PC-3 (cell line): ENCODE data around the gene MRC2. TPM values are rescaled to one million over a fixed set of nuclear protein-coding genes. Genes with fewer than 3 reads are reported as not detected.

Source experiments
- ATAC-seq: fragments of 200-7000 bp; cut with Tn5 transposase; 2 replicates; pipeline ENCODE4 v1.9.1; 2020; ENCODE audit warnings: mild to moderate bottlenecking, moderate library complexity
- BruUV-seq: library from RNA; stranded (reverse); fragments of 400-500 nt; replicated peaks from 2 replicates; lab custom pipeline; 2021; lab: Mats Ljungman, UMichigan
- CTCF ChIA-PET: fragments of 300-600 bp; sonication (Branson Sonifier 250); formaldehyde crosslinking; loops from one replicate; lab custom pipeline; 2022; ENCODE audit warnings: antibody characterized with exemption; lab: Charles Lee
- POLR2A ChIA-PET: fragments of 300-600 bp; sonication (Branson Sonifier 250); formaldehyde crosslinking; loops from one replicate; lab custom pipeline; 2022; ENCODE audit warnings: antibody characterized with exemption; ENCODE audit not compliant: unreplicated experiment; lab: Charles Lee
- DNase-seq: peaks from one replicate; pipeline ENCODE4 v3.0.0-alpha.2; 2015
- H2AFZ ChIP-seq: fragments of 300-600 bp; sonication (generic); 2 replicates; pipeline ENCODE4 v1.6.0; 2016; ENCODE audit warnings: antibody characterized with exemption, low read length
- H3F3A ChIP-seq: fragments of 300-600 bp; sonication (generic); one replicate; pipeline ENCODE4 v1.6.0; 2017; ENCODE audit warnings: antibody characterized with exemption, low read length, control low read depth, mild to moderate bottlenecking; ENCODE audit not compliant: unreplicated experiment
- H3K27ac ChIP-seq: fragments of 300-600 bp; sonication (generic); 2 replicates; pipeline ENCODE4 v1.5.1; 2016; ENCODE audit warnings: mild to moderate bottlenecking, low read length
- H3K27me3 ChIP-seq: fragments of 300-600 bp; sonication (generic); 2 replicates; pipeline ENCODE4 v1.6.1; 2016; ENCODE audit warnings: low read length, mixed read lengths
- H3K36me3 ChIP-seq: fragments of 300-600 bp; sonication (generic); 2 replicates; pipeline ENCODE4 v1.6.1; 2016; ENCODE audit warnings: low read depth, mixed run types, low read length, mixed read lengths
- H3K4me1 ChIP-seq: fragments of 300-600 bp; sonication (generic); 2 replicates; pipeline ENCODE4 v1.5.1; 2016; ENCODE audit warnings: low read length; ENCODE audit not compliant: insufficient read depth
- H3K4me2 ChIP-seq: fragments of 300-600 bp; sonication (generic); 2 replicates; pipeline ENCODE4 v1.6.0; 2016; ENCODE audit warnings: low read length
- H3K4me3 ChIP-seq: fragments of 300-600 bp; sonication (generic); 2 replicates; pipeline ENCODE4 v1.5.1; 2016; ENCODE audit warnings: mild to moderate bottlenecking, low read length, mixed read lengths
- H3K79me2 ChIP-seq: fragments of 300-600 bp; sonication (generic); 2 replicates; pipeline ENCODE4 v1.6.1; 2017; ENCODE audit warnings: low read length, mixed read lengths
- H3K9ac ChIP-seq: fragments of 300-600 bp; sonication (generic); 2 replicates; pipeline ENCODE4 v1.6.0; 2016; ENCODE audit warnings: mild to moderate bottlenecking, low read length
- H3K9me2 ChIP-seq: fragments of 300-600 bp; sonication (generic); replicated peaks from 2 replicates; pipeline ENCODE4 v1.6.1; 2016; ENCODE audit warnings: mixed run types, low read length, mixed read lengths
- H3K9me3 ChIP-seq: fragments of 300-600 bp; sonication (generic); 2 replicates; pipeline ENCODE4 v1.6.1; 2016; ENCODE audit warnings: low read length, mixed read lengths
- H4K20me1 ChIP-seq: fragments of 300-600 bp; sonication (generic); 2 replicates; pipeline ENCODE4 v1.6.1; 2016; ENCODE audit warnings: low read length, mixed read lengths
- EZH2 ChIP-seq: fragments of 300-600 bp; sonication (generic); IDR thresholded peaks from one replicate; pipeline ENCODE4 v1.6.1; 2017; ENCODE audit warnings: antibody characterized with exemption, mild to moderate bottlenecking, low read length; ENCODE audit not compliant: unreplicated experiment
- EZH2phosphoT487 ChIP-seq: fragments of 300-600 bp; sonication (generic); IDR thresholded peaks from 2 replicates; pipeline ENCODE4 v1.6.1; 2018; ENCODE audit warnings: mild to moderate bottlenecking, antibody characterized with exemption, low read length, borderline replicate concordance
- intact Hi-C: fragments of 100-400 bp; cut with micrococcal nuclease; formaldehyde crosslinking; loops from 2 replicates; pipeline ENCODE4 v1.9.0; 2023
- total RNA-seq: library from RNA; depleted of rRNA; stranded (reverse); fragments of >200 nt; gene quantifications from 2 replicates; pipeline ENCODE4 v1.2.3, GENCODE V29; 2014
- TF ChIP-seq, protein P1 (sequence below): fragments of 300-600 bp; sonication (generic); conservative IDR thresholded peaks from 2 replicates; pipeline ENCODE4 v1.5.1; 2017; ENCODE audit warnings: antibody characterized with exemption, low read depth, mild to moderate bottlenecking, low read length

MRC2 gene
- total RNA-seq, 1 experiment from 2014 or later, result 13.5 TPM

DNA sequence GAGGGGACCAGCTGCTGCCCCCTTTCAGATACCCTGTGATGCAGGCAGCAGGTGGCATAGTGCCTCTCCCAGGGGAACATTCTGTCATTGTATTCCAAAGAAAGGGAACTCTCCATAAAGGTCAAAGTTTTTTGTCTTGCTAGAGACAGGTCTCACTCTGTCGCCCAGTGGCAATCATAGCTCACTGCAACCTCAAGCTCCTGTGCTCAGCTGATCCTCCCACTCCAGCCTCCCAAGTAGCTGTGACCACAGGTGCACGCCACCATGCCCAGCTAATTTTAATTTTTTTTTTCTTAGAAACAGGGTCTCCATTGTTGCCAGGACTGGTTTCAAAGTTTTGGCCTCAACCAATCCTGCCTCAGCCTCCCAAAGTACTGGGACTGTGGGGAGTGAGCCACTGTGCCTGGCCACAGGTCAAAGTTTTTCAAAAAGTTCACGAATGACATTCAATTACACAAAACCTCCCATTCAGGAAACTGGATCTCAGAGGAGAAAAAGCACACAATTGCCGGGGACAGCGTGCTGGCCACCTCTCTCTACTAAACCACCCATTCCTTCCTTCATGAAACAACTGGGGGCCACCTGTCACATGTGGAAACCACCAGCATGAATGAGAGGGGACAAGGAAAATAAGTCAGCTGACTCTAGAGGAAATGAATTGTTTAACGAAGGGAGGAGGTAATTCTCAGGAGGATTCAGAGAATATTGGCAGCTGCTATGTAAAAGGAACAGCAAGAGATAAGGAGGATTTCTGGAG is 100.6 kb downstream of the MRC2 start:
- TF ChIP-seq, protein P1, sequence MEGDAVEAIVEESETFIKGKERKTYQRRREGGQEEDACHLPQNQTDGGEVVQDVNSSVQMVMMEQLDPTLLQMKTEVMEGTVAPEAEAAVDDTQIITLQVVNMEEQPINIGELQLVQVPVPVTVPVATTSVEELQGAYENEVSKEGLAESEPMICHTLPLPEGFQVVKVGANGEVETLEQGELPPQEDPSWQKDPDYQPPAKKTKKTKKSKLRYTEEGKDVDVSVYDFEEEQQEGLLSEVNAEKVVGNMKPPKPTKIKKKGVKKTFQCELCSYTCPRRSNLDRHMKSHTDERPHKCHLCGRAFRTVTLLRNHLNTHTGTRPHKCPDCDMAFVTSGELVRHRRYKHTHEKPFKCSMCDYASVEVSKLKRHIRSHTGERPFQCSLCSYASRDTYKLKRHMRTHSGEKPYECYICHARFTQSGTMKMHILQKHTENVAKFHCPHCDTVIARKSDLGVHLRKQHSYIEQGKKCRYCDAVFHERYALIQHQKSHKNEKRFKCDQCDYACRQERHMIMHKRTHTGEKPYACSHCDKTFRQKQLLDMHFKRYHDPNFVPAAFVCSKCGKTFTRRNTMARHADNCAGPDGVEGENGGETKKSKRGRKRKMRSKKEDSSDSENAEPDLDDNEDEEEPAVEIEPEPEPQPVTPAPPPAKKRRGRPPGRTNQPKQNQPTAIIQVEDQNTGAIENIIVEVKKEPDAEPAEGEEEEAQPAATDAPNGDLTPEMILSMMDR, result peak; percentile 30; the same call in 1 of the 2 replicates
- TF ChIP-seq EZH2phosphoT487, result no peak
- Histone ChIP-seq H4K20me1 (no peaks in the 10 kb centered on the region), H3K36me3 (no peaks in the 10 kb centered on the region), H3K4me1 (peaks cover 22% of the 10 kb centered on the region), H3K9me2 (no peaks in the 10 kb centered on the region), H2AFZ (no peak overlapping the region), H3F3A (no peaks in the 10 kb centered on the region), H3K27ac (no peak overlapping the region), H3K4me2 (no peak overlapping the region), H3K4me3 (no peak overlapping the region), H3K9ac (no peak overlapping the region), H3K9me3 (no peaks in the 10 kb centered on the region), H3K27me3 (no peaks in the 10 kb centered on the region), H3K79me2 (no peaks in the 10 kb centered on the region)
- CTCF ChIA-PET, result interaction anchor here (0.9 kb wide), 1 partner anchor 34 kb away, joined by 3 read pairs; no protein-coding TSS in a partner anchor
- no peak for ATAC-seq
- POLR2A ChIA-PET, result no interaction called here
- DNase-seq, result peak; percentile 24
- BruUV-seq, result no TSS peak
- intact Hi-C loops, result no loop called here

DNA sequence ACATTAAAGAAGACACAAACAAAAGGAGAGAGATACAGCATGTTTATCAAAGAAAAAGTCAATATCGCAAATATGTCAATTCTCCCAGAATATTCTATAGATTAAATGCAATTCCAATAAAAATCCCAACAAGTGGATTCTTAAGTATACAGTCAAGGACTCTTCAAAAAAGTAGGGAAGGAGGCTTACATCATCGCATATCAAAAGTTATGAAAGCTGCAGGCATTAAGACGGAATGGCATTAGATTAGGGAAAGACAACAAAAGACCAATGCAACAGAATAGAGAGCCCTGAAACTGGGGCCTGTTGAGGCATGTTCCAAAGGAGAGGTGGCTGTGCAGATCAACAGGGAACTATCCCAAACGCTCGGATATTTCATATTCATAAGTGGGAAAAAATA is 104.7 kb downstream of the MRC2 start:
- ChIA-PET POLR2A (no interaction called here), CTCF (no interaction called here)
- Histone ChIP-seq H4K20me1 (no peaks in the 10 kb centered on the region), H3K4me2 (no peak overlapping the region), H3K27me3 (no peaks in the 10 kb centered on the region), H3K9ac (no peak overlapping the region), H3K4me1 (peaks cover 15% of the 10 kb centered on the region), H3K79me2 (no peaks in the 10 kb centered on the region), H2AFZ (no peak overlapping the region), H3K9me3 (no peaks in the 10 kb centered on the region), H3F3A (no peaks in the 10 kb centered on the region), H3K27ac (no peak overlapping the region), H3K9me2 (no peaks in the 10 kb centered on the region), H3K4me3 (no peak overlapping the region), H3K36me3 (no peaks in the 10 kb centered on the region)
- intact Hi-C loops, result no loop called here
- no peak for TF ChIP-seq EZH2phosphoT487
- no peak for ATAC-seq
- no TSS peak for BruUV-seq
- no peak for DNase-seq

- no peaks in the 10 kb centered on the region for H3K79me2 ChIP-seq
- no peaks in the 10 kb centered on the region for H3F3A ChIP-seq
- no peak overlapping the region for H3K4me3 ChIP-seq
- no peaks in the 10 kb centered on the region for H4K20me1 ChIP-seq
- CTCF ChIA-PET, result no interaction called here
- H3K36me3 ChIP-seq, result no peaks in the 10 kb centered on the region
- BruUV-seq, result no TSS peak
- H3K27me3 ChIP-seq, result no peaks in the 10 kb centered on the region
- H3K4me1 ChIP-seq, result peaks cover 15% of the 10 kb centered on the region
- intact Hi-C loops, result no loop called here
- H3K9me2 ChIP-seq, result no peaks in the 10 kb centered on the region
- ATAC-seq, result peak; percentile 85
- peak overlapping the region; percentile 49 for H3K4me2 ChIP-seq
- no peak overlapping the region for H3K9ac ChIP-seq
- POLR2A ChIA-PET, result no interaction called here
- H3K9me3 ChIP-seq, result no peaks in the 10 kb centered on the region
- no peak overlapping the region for H3K27ac ChIP-seq
- H2AFZ ChIP-seq, result no peak overlapping the region
- peak; percentile 61 for DNase-seq
- TF ChIP-seq, protein P1, result no peak
- no peak for TF ChIP-seq EZH2
- no peak for TF ChIP-seq EZH2phosphoT487
Observed at GRCh38 chr17:62735044-62735651, 107.7 kb downstream of the MRC2 start.
